Tibial nerve (tissue), 3 donors: ENCODE measurements around the gene NSD1.

Source experiments
- POLR2A ChIP-seq, 2 donors: fragments of 450-650 bp; IDR thresholded peaks; one replicate each; pipeline ENCODE4 v1.6.1; 2017; ENCODE audit warnings: antibody characterized with exemption in 2 of 2, mild to moderate bottlenecking in 2 of 2, moderate library complexity in 2 of 2
- TF ChIP-seq, protein P1 (sequence below), 5 experiments: fragments of 200-600 bp in 3 of 5; fragments of 450-650 bp in 2 of 5; sonication (generic) in 3 of 5; IDR thresholded peaks; one replicate each; pipeline ENCODE4 v1.5.1; 2016 to 2019; ENCODE audit warnings: antibody characterized with exemption in 5 of 5, mild to moderate bottlenecking in 3 of 5, moderate library complexity in 2 of 5

DNA sequence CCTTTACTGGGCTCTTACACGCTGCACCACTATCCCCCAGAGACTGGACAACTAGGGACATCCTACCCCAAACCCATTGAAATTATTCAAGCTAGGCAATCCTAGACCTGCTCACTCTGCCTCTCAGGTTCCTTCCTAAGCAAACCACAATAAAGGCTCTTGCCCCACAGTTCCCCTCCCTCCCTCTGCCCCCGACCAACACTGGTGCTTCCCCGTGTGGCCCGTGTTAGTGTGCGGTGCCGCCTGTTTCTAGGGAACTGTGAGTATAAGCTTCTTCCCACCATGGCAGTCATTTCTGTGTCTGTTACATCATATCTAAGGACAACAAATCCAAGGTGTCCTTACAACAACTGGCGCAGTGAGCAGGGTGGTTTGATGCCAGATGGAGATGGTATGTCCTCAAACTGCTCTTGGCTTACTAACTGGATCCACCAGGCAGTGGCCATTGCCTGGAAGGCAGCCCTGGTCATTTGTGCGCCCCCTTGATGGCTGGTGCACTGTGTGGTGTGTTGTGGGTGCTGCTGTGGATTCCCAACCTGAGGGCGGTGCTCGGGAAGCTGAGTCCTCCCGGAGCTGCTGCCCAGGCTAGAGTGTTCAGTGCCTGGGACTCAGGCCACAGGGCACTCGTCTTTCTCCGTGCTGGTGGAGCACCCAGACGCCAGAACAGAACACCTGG is 186.5 kb downstream of the NSD1 start:
- TF ChIP-seq, protein P1, sequence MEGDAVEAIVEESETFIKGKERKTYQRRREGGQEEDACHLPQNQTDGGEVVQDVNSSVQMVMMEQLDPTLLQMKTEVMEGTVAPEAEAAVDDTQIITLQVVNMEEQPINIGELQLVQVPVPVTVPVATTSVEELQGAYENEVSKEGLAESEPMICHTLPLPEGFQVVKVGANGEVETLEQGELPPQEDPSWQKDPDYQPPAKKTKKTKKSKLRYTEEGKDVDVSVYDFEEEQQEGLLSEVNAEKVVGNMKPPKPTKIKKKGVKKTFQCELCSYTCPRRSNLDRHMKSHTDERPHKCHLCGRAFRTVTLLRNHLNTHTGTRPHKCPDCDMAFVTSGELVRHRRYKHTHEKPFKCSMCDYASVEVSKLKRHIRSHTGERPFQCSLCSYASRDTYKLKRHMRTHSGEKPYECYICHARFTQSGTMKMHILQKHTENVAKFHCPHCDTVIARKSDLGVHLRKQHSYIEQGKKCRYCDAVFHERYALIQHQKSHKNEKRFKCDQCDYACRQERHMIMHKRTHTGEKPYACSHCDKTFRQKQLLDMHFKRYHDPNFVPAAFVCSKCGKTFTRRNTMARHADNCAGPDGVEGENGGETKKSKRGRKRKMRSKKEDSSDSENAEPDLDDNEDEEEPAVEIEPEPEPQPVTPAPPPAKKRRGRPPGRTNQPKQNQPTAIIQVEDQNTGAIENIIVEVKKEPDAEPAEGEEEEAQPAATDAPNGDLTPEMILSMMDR (IDR thresholded peaks at IDR 0.05): no peak
- no peak for TF ChIP-seq POLR2A (IDR thresholded peaks at IDR 0.05)
